H1 (cell line): ENCODE data around the gene SNX20. TPM values are rescaled to one million over a fixed set of nuclear protein-coding genes. Genes with fewer than 3 reads are reported as not detected.

Source experiments
- ASH2L ChIP-seq: fragments of 200-600, 300-600 bp; sonication (generic); IDR thresholded peaks from one replicate; pipeline ENCODE4 v1.7.1; 2017; ENCODE audit warnings: low read length
- BRCA1 ChIP-seq: IDR thresholded peaks from 2 replicates; pipeline ENCODE4 v1.6.1; 2012; ENCODE audit warnings: low read depth, low read length, improper control_type of control experiment
- JUND ChIP-seq: IDR thresholded peaks from 2 replicates; pipeline ENCODE4 v1.6.1; 2011; ENCODE audit warnings: mild to moderate bottlenecking, improper control_type of control experiment, low read length
- MAX ChIP-seq: IDR thresholded peaks from 2 replicates; pipeline ENCODE4 v1.6.1; 2012; ENCODE audit warnings: inconsistent platforms
- POU5F1 ChIP-seq: IDR thresholded peaks from 2 replicates; pipeline ENCODE4 v1.6.1; 2011; ENCODE audit warnings: low read depth, mild to moderate bottlenecking, low read length, moderate library complexity
- SIRT6 ChIP-seq: IDR thresholded peaks from one replicate; pipeline ENCODE4 v1.7.1; 2012; ENCODE audit warnings: low read length, inconsistent platforms
- SP2 ChIP-seq: IDR thresholded peaks from 2 replicates; pipeline ENCODE4 v1.6.1; 2012; ENCODE audit warnings: mild to moderate bottlenecking, low read length, inconsistent platforms
- SRF ChIP-seq: IDR thresholded peaks from 2 replicates; pipeline ENCODE4 v1.6.1; 2011; ENCODE audit warnings: mild to moderate bottlenecking, low read depth, low read length, moderate library complexity
- TBP ChIP-seq: IDR thresholded peaks from 2 replicates; pipeline ENCODE4 v1.6.1; 2011; ENCODE audit warnings: low read depth, low read length, improper control_type of control experiment
- polyA plus RNA-seq, 7 experiments: library from polyadenylated mRNA; depleted of rRNA in 3 of 7; stranded (reverse) in 5 of 7; unstranded in 2 of 7; fragments of >200 nt in 5 of 7; fragments of 200-250 nt in 2 of 7; gene quantifications; 1 replicate in 5 of 7; 2 replicates in 1 of 7; 4 replicates in 1 of 7; pipeline versions ENCODE4 v1.2.1 to v1.2.3, GENCODE V29; 2011 to 2013; ENCODE audit warnings: missing spikeins in 2 of 7, mixed read lengths in 2 of 7
- total RNA-seq: library from RNA; stranded (reverse); fragmentation: NEBNext Ultra II Directional; extraction: Animal tissue kit (Norgen Biotek cat#: 25700); gene quantifications from 2 replicates; pipeline ENCODE4 v1.2.1, GENCODE V29; 2021
- TF ChIP-seq, protein P1 (sequence below): fragments of 300-600 bp; sonication (generic); IDR thresholded peaks from 2 replicates; pipeline ENCODE4 v1.7.1; 2012; ENCODE audit warnings: low read length, moderate library complexity, mild to moderate bottlenecking, inconsistent platforms; ENCODE audit not compliant: insufficient replicate concordance
- TF ChIP-seq, protein P2 (sequence below): IDR thresholded peaks from 2 replicates; pipeline ENCODE4 v1.6.1; 2011; ENCODE audit warnings: low read length, improper control_type of control experiment

Gene SNX20
- total and polyA plus RNA-seq, 2 of the 8 experiments (the other 6 are each of a cell fraction or from before 2014, with no cell fraction given): not detected

DNA sequence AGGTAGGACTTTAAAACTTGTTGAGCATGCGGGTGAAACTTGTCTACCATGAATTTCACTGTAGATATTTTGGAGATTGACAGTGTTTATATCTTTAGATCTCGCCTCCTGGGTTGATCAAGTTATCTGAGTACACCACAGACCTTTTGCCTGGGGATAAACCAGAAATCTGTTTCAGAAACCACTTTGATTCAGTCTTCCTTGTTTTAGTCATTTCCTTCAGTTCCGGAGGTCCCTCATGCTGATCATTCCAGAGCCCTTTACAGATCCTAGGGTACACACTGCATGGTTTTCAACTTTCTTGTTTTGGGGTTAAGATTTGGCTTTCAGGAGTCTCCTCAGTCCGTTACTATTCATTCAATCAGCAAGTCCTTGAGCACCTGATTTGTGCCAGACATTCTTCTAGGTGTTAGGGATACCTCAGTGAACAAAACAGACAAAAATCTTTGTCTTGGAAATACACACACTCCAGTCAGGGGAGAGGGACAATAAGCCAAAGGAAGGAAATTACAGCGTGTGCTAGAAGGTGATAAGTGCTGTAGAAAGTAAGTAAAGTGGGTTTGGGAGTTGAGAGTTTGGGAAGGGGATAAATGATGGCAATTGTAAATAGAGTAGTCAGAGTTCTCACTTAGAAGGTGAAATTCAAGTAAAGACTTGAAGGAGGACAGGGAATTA, 24.5 kb upstream of the SNX20 start (continued):
- TF ChIP-seq, protein P1, sequence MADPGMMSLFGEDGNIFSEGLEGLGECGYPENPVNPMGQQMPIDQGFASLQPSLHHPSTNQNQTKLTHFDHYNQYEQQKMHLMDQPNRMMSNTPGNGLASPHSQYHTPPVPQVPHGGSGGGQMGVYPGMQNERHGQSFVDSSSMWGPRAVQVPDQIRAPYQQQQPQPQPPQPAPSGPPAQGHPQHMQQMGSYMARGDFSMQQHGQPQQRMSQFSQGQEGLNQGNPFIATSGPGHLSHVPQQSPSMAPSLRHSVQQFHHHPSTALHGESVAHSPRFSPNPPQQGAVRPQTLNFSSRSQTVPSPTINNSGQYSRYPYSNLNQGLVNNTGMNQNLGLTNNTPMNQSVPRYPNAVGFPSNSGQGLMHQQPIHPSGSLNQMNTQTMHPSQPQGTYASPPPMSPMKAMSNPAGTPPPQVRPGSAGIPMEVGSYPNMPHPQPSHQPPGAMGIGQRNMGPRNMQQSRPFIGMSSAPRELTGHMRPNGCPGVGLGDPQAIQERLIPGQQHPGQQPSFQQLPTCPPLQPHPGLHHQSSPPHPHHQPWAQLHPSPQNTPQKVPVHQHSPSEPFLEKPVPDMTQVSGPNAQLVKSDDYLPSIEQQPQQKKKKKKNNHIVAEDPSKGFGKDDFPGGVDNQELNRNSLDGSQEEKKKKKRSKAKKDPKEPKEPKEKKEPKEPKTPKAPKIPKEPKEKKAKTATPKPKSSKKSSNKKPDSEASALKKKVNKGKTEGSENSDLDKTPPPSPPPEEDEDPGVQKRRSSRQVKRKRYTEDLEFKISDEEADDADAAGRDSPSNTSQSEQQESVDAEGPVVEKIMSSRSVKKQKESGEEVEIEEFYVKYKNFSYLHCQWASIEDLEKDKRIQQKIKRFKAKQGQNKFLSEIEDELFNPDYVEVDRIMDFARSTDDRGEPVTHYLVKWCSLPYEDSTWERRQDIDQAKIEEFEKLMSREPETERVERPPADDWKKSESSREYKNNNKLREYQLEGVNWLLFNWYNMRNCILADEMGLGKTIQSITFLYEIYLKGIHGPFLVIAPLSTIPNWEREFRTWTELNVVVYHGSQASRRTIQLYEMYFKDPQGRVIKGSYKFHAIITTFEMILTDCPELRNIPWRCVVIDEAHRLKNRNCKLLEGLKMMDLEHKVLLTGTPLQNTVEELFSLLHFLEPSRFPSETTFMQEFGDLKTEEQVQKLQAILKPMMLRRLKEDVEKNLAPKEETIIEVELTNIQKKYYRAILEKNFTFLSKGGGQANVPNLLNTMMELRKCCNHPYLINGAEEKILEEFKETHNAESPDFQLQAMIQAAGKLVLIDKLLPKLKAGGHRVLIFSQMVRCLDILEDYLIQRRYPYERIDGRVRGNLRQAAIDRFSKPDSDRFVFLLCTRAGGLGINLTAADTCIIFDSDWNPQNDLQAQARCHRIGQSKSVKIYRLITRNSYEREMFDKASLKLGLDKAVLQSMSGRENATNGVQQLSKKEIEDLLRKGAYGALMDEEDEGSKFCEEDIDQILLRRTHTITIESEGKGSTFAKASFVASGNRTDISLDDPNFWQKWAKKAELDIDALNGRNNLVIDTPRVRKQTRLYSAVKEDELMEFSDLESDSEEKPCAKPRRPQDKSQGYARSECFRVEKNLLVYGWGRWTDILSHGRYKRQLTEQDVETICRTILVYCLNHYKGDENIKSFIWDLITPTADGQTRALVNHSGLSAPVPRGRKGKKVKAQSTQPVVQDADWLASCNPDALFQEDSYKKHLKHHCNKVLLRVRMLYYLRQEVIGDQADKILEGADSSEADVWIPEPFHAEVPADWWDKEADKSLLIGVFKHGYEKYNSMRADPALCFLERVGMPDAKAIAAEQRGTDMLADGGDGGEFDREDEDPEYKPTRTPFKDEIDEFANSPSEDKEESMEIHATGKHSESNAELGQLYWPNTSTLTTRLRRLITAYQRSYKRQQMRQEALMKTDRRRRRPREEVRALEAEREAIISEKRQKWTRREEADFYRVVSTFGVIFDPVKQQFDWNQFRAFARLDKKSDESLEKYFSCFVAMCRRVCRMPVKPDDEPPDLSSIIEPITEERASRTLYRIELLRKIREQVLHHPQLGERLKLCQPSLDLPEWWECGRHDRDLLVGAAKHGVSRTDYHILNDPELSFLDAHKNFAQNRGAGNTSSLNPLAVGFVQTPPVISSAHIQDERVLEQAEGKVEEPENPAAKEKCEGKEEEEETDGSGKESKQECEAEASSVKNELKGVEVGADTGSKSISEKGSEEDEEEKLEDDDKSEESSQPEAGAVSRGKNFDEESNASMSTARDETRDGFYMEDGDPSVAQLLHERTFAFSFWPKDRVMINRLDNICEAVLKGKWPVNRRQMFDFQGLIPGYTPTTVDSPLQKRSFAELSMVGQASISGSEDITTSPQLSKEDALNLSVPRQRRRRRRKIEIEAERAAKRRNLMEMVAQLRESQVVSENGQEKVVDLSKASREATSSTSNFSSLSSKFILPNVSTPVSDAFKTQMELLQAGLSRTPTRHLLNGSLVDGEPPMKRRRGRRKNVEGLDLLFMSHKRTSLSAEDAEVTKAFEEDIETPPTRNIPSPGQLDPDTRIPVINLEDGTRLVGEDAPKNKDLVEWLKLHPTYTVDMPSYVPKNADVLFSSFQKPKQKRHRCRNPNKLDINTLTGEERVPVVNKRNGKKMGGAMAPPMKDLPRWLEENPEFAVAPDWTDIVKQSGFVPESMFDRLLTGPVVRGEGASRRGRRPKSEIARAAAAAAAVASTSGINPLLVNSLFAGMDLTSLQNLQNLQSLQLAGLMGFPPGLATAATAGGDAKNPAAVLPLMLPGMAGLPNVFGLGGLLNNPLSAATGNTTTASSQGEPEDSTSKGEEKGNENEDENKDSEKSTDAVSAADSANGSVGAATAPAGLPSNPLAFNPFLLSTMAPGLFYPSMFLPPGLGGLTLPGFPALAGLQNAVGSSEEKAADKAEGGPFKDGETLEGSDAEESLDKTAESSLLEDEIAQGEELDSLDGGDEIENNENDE: no peak
- TF ChIP-seq BRCA1: no peak
- TF ChIP-seq, protein P2, sequence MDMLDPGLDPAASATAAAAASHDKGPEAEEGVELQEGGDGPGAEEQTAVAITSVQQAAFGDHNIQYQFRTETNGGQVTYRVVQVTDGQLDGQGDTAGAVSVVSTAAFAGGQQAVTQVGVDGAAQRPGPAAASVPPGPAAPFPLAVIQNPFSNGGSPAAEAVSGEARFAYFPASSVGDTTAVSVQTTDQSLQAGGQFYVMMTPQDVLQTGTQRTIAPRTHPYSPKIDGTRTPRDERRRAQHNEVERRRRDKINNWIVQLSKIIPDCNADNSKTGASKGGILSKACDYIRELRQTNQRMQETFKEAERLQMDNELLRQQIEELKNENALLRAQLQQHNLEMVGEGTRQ: no peak
- no peak for TF ChIP-seq SRF
- no peak for TF ChIP-seq TBP
- TF ChIP-seq POU5F1: no peak
- no peak for TF ChIP-seq ASH2L
- no peak for TF ChIP-seq SIRT6
- no peak for TF ChIP-seq JUND
- no peak for TF ChIP-seq MAX
- TF ChIP-seq SP2: no peak
